Smooth muscle cell (in vitro differentiated cells): ENCODE data around the gene ALPK3. TPM values are rescaled to one million over a fixed set of nuclear protein-coding genes. Genes with fewer than 3 reads are reported as not detected.

ENCODE experiments used
- DNase-seq: peaks from one replicate; lab custom pipeline; 2025; ENCODE audit not compliant: unreplicated experiment; lab: John Stamatoyannopoulos, UW
- H2AFZ ChIP-seq: fragments of 200-600 bp; sonication (generic); 2 replicates; pipeline ENCODE4 v1.6.0; 2016; ENCODE audit warnings: antibody characterized with exemption, low read depth, mild to moderate bottlenecking
- H3F3A ChIP-seq: fragments of 200-600 bp; sonication (generic); 2 replicates; pipeline ENCODE4 v1.6.0; 2017; ENCODE audit warnings: antibody characterized with exemption, low read depth
- H3K27ac ChIP-seq: fragments of 200-600 bp; sonication (generic); 2 replicates; pipeline ENCODE4 v1.5.1; 2016; ENCODE audit warnings: low read depth, mild to moderate bottlenecking
- H3K27me3 ChIP-seq: fragments of 200-600 bp; sonication (generic); 2 replicates; pipeline ENCODE4 v1.6.1; 2016; ENCODE audit warnings: low read depth, mild to moderate bottlenecking
- H3K36me3 ChIP-seq: fragments of 200-600 bp; sonication (generic); 2 replicates; pipeline ENCODE4 v1.5.1; 2016; ENCODE audit warnings: low read depth
- H3K4me1 ChIP-seq: fragments of 200-600 bp; sonication (generic); 2 replicates; pipeline ENCODE4 v1.5.1; 2016; ENCODE audit warnings: low read depth
- H3K4me2 ChIP-seq: fragments of 200-600 bp; sonication (generic); 2 replicates; pipeline ENCODE4 v1.6.0; 2016; ENCODE audit warnings: mild to moderate bottlenecking
- H3K4me3 ChIP-seq: fragments of 200-600 bp; sonication (generic); 2 replicates; pipeline ENCODE4 v1.5.1; 2016; ENCODE audit warnings: mild to moderate bottlenecking
- H3K79me2 ChIP-seq: fragments of 200-600 bp; sonication (generic); 2 replicates; pipeline ENCODE4 v1.6.0; 2016; ENCODE audit warnings: low read depth, mild to moderate bottlenecking
- H3K9ac ChIP-seq: fragments of 200-600 bp; sonication (generic); 2 replicates; pipeline ENCODE4 v1.6.0; 2016; ENCODE audit warnings: low read depth
- H3K9me3 ChIP-seq: fragments of 200-600 bp; sonication (generic); replicated peaks from 2 replicates; pipeline ENCODE4 v1.5.1; 2016; ENCODE audit warnings: low read depth
- H4K20me1 ChIP-seq: fragments of 200-600 bp; sonication (generic); 2 replicates; pipeline ENCODE4 v1.6.0; 2016; ENCODE audit warnings: low read depth
- CTCF ChIP-seq: fragments of 200-600 bp; sonication (generic); IDR thresholded peaks from 2 replicates; pipeline ENCODE4 v1.5.1; 2017; ENCODE audit warnings: borderline replicate concordance, mild to moderate bottlenecking, antibody characterized with exemption; ENCODE audit not compliant: insufficient read depth, poor library complexity, severe bottlenecking
- WGBS: methylation state at CpG from one replicate; pipeline ENCODE4 v1.1.7; 2016; ENCODE audit warnings: low lambda C conversion rate; 5-methylcytosine and 5-hydroxymethylcytosine counted together
- polyA plus RNA-seq: library from polyadenylated mRNA; unstranded; fragments of >200 nt; fragmentation: Nextera tagmentation; extraction: Ambion mirVana; gene quantifications from 2 replicates; pipeline ENCODE4 v1.2.1, GENCODE V29; 2016
- total RNA-seq: library from RNA; depleted of rRNA; stranded (reverse); fragments of >200 nt; gene quantifications from 2 replicates; pipeline ENCODE4 v1.2.3, GENCODE V29; 2014

Gene ALPK3
- total and polyA plus RNA-seq, 2 experiments from 2014 or later = 3.5 to 18.8 TPM

- 79% methylated on average over 3 of the region's 3 CpGs for whole genome bisulfite sequencing
- no peak overlapping the region for H3K27ac ChIP-seq
- TF ChIP-seq CTCF = no peak
These were observed 91.9 kb downstream of the ALPK3 start for GRCh38 chr15:84909029-84909428.

GRCh38 chr15:84909782-84910181, 92.6 kb downstream of the ALPK3 start:
- Histone ChIP-seq H3K9me3 (no peaks in the 10 kb centered on the region), H3K4me2 (no peak overlapping the region), H3K79me2 (no peaks in the 10 kb centered on the region), H2AFZ (no peak overlapping the region), H3K4me1 (peaks cover 8% of the 10 kb centered on the region), H3K27me3 (no peaks in the 10 kb centered on the region), H3K36me3 (no peaks in the 10 kb centered on the region), H3K9ac (no peak overlapping the region), H3K4me3 (no peak overlapping the region), H3F3A (no peaks in the 10 kb centered on the region), H3K27ac (no peak overlapping the region), H4K20me1 (no peaks in the 10 kb centered on the region)
- TF ChIP-seq CTCF = no peak
- 91% methylated on average over 4 of the region's 4 CpGs for WGBS
- DNase-seq = no peak

More at GRCh38 chr15:84909029-84909428, 91.9 kb downstream of the ALPK3 start:
- Histone ChIP-seq H3K9me3 (no peaks in the 10 kb centered on the region), H3K4me2 (no peak overlapping the region), H2AFZ (no peak overlapping the region), H4K20me1 (no peaks in the 10 kb centered on the region), H3K79me2 (no peaks in the 10 kb centered on the region), H3F3A (no peaks in the 10 kb centered on the region), H3K9ac (no peak overlapping the region), H3K36me3 (no peaks in the 10 kb centered on the region), H3K4me3 (no peak overlapping the region), H3K27me3 (no peaks in the 10 kb centered on the region), H3K4me1 (peaks cover 8% of the 10 kb centered on the region)
- DNase-seq = no peak

GRCh38 chr15:84910928-84911623, 93.9 kb downstream of the ALPK3 start:
- no peak for TF ChIP-seq CTCF
- Histone ChIP-seq H3F3A (no peaks in the 10 kb centered on the region), H3K27me3 (no peaks in the 10 kb centered on the region), H3K9me3 (no peaks in the 10 kb centered on the region), H4K20me1 (no peaks in the 10 kb centered on the region), H3K36me3 (no peaks in the 10 kb centered on the region), H3K79me2 (no peaks in the 10 kb centered on the region), H3K9ac (no peak overlapping the region), H3K4me1 (peaks cover 8% of the 10 kb centered on the region), H3K4me2 (no peak overlapping the region), H3K27ac (peak overlapping the region; percentile 97), H2AFZ (no peak overlapping the region), H3K4me3 (no peak overlapping the region)
- no peak for DNase-seq
- WGBS = 97% methylated on average over 17 of the region's 17 CpGs
